HEK293 (cell line): ENCODE measurements around the gene LSMEM2.

ENCODE experiments used
- BCL11A ChIP-seq: fragments of 450-650 bp; formaldehyde crosslinking; IDR thresholded peaks from 2 replicates; pipeline ENCODE4 v1.5.1; 2016; ENCODE audit warnings: low read depth, missing biosample characterization, missing genetic modification characterization
- GLIS2 ChIP-seq: fragments of 450-650 bp; formaldehyde crosslinking; IDR thresholded peaks from 2 replicates; pipeline ENCODE4 v1.5.1; 2016; ENCODE audit warnings: missing biosample characterization, missing genetic modification characterization
- KLF7 ChIP-seq: fragments of 450-650 bp; formaldehyde crosslinking; IDR thresholded peaks from 2 replicates; pipeline ENCODE4 v1.5.1; 2016; ENCODE audit warnings: missing biosample characterization, missing genetic modification characterization, borderline replicate concordance
- KLF9 ChIP-seq: fragments of 450-650 bp; formaldehyde crosslinking; IDR thresholded peaks from 2 replicates; pipeline ENCODE4 v1.5.1; 2016; ENCODE audit warnings: missing biosample characterization, missing genetic modification characterization, low read depth
- ZBTB1 ChIP-seq: fragments of 450-650 bp; formaldehyde crosslinking; IDR thresholded peaks from 2 replicates; pipeline ENCODE4 v1.5.1; 2016; ENCODE audit warnings: missing biosample characterization, missing genetic modification characterization
- ZBTB17 ChIP-seq: fragments of 450-650 bp; formaldehyde crosslinking; IDR thresholded peaks from 2 replicates; pipeline ENCODE4 v1.5.1; 2016; ENCODE audit warnings: missing biosample characterization, missing genetic modification characterization
- ZBTB48 ChIP-seq: fragments of 450-650 bp; formaldehyde crosslinking; IDR thresholded peaks from 2 replicates; pipeline ENCODE4 v1.5.1; 2016; ENCODE audit warnings: missing biosample characterization, missing genetic modification characterization
- ZNF169 ChIP-seq: fragments of 450-650 bp; formaldehyde crosslinking; IDR thresholded peaks from 2 replicates; pipeline ENCODE4 v1.5.1; 2016; ENCODE audit warnings: missing biosample characterization, missing genetic modification characterization
- ZNF274 ChIP-seq, 2 experiments: fragments of 200-500 bp in 1 of 2; fragments of 450-650 bp in 1 of 2; sonication (Bioruptor generic) in 1 of 2; formaldehyde crosslinking in 1 of 2; IDR thresholded peaks; 2 replicates each; pipeline versions ENCODE4 v1.5.1 to v1.6.1; 2014 to 2016; ENCODE audit warnings: borderline replicate concordance in 1 of 2, inconsistent platforms in 1 of 2, low read length in 1 of 2, missing biosample characterization in 1 of 2, missing genetic modification characterization in 1 of 2
- ZNF324 ChIP-seq: fragments of 450-650 bp; formaldehyde crosslinking; IDR thresholded peaks from 2 replicates; pipeline ENCODE4 v1.5.1; 2016; ENCODE audit warnings: missing biosample characterization, missing genetic modification characterization
- ZNF391 ChIP-seq: fragments of 450-650 bp; formaldehyde crosslinking; IDR thresholded peaks from 2 replicates; pipeline ENCODE4 v1.5.1; 2016; ENCODE audit warnings: low read depth, missing biosample characterization, missing genetic modification characterization, borderline replicate concordance
- ZNF600 ChIP-seq: fragments of 450-650 bp; formaldehyde crosslinking; IDR thresholded peaks from 2 replicates; pipeline ENCODE4 v1.5.1; 2016; ENCODE audit warnings: missing biosample characterization, missing genetic modification characterization
- ZNF843 ChIP-seq: fragments of 450-650 bp; formaldehyde crosslinking; IDR thresholded peaks from 2 replicates; pipeline ENCODE4 v1.5.1; 2016; ENCODE audit warnings: missing biosample characterization, missing genetic modification characterization
- TF ChIP-seq, protein P1 (sequence below): fragments of 450-650 bp; formaldehyde crosslinking; IDR thresholded peaks from 2 replicates; pipeline ENCODE4 v1.5.1; 2016; ENCODE audit warnings: missing biosample characterization, missing genetic modification characterization
- TF ChIP-seq, protein P2 (sequence below): fragments of 450-650 bp; formaldehyde crosslinking; conservative IDR thresholded peaks from 2 replicates; pipeline ENCODE4 v1.5.1; 2016; ENCODE audit warnings: low read depth, missing biosample characterization, missing genetic modification characterization
- TF ChIP-seq, protein P3 (sequence below): fragments of 450-650 bp; IDR thresholded peaks from 2 replicates; pipeline ENCODE4 v1.5.1; 2018; ENCODE audit warnings: missing biosample characterization, missing genetic modification characterization
- TF ChIP-seq, protein P4 (sequence below): fragments of 450-650 bp; formaldehyde crosslinking; IDR thresholded peaks from 2 replicates; pipeline ENCODE4 v1.5.1; 2016; ENCODE audit warnings: missing biosample characterization, missing genetic modification characterization
- TF ChIP-seq, protein P5 (sequence below): fragments of 450-650 bp; formaldehyde crosslinking; IDR thresholded peaks from 2 replicates; pipeline ENCODE4 v1.5.1; 2017; ENCODE audit warnings: missing biosample characterization, missing genetic modification characterization
- TF ChIP-seq, protein P6 (sequence below): fragments of 450-650 bp; formaldehyde crosslinking; IDR thresholded peaks from 2 replicates; pipeline ENCODE4 v1.5.1; 2016; ENCODE audit warnings: missing biosample characterization, missing genetic modification characterization
- TF ChIP-seq, protein P7 (sequence below): fragments of 450-650 bp; formaldehyde crosslinking; IDR thresholded peaks from 2 replicates; pipeline ENCODE4 v1.5.1; 2016; ENCODE audit warnings: missing biosample characterization, missing genetic modification characterization

The LSMEM2 gene

DNA sequence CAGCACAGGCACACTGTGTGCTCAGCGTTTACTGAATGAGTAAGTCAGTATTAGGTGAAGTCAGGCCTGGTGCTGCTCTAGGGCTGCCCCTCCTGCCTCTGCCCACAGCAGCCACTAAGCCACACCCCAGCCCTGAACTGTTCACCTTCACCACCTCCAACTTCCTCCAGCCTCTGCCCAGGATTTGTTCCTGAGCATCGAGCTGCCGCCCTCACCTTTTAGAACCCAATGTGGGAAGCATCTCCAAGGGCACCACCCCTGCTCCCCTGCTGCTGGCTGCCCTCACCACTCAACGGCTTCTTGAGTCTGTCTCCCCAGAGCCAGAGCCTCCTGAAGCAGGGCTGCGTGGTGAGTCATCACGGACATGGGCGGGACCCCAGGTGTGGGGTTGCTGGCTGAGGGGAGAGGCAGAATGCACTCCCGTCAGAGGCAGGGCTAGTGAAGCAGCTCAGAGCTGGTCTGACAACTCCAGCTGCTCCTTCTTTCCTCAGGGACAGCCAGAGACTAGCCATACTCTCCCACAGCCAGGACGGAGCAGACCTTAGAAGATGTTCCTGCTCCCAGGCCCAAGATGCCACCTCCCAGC lies 37.9 kb downstream of the LSMEM2 start (continued):
- TF ChIP-seq, protein P1, sequence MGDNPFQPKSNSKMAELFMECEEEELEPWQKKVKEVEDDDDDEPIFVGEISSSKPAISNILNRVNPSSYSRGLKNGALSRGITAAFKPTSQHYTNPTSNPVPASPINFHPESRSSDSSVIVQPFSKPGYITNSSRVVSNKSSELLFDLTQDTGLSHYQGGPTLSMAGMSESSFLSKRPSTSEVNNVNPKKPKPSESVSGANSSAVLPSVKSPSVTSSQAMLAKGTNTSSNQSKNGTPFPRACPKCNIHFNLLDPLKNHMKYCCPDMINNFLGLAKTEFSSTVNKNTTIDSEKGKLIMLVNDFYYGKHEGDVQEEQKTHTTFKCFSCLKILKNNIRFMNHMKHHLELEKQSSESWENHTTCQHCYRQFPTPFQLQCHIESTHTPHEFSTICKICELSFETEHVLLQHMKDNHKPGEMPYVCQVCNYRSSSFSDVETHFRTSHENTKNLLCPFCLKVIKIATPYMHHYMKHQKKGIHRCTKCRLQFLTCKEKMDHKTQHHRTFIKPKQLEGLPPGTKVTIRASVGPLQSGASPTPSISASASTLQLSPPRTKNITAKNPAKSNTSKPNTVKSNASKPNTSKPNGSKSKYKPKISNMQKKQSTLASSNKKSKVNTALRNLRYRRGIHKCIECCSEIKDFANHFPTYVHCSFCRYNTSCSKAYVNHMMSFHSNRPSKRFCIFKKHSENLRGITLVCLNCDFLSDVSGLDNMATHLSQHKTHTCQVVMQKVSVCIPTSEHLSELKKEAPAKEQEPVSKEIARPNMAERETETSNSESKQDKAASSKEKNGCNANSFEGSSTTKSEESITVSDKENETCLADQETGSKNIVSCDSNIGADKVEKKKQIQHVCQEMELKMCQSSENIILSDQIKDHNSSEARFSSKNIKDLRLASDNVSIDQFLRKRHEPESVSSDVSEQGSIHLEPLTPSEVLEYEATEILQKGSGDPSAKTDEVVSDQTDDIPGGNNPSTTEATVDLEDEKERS = no peak
- no peak for TF ChIP-seq KLF7
- no peak for TF ChIP-seq ZNF843 (tag by site-specific recombination)
- TF ChIP-seq, protein P2, sequence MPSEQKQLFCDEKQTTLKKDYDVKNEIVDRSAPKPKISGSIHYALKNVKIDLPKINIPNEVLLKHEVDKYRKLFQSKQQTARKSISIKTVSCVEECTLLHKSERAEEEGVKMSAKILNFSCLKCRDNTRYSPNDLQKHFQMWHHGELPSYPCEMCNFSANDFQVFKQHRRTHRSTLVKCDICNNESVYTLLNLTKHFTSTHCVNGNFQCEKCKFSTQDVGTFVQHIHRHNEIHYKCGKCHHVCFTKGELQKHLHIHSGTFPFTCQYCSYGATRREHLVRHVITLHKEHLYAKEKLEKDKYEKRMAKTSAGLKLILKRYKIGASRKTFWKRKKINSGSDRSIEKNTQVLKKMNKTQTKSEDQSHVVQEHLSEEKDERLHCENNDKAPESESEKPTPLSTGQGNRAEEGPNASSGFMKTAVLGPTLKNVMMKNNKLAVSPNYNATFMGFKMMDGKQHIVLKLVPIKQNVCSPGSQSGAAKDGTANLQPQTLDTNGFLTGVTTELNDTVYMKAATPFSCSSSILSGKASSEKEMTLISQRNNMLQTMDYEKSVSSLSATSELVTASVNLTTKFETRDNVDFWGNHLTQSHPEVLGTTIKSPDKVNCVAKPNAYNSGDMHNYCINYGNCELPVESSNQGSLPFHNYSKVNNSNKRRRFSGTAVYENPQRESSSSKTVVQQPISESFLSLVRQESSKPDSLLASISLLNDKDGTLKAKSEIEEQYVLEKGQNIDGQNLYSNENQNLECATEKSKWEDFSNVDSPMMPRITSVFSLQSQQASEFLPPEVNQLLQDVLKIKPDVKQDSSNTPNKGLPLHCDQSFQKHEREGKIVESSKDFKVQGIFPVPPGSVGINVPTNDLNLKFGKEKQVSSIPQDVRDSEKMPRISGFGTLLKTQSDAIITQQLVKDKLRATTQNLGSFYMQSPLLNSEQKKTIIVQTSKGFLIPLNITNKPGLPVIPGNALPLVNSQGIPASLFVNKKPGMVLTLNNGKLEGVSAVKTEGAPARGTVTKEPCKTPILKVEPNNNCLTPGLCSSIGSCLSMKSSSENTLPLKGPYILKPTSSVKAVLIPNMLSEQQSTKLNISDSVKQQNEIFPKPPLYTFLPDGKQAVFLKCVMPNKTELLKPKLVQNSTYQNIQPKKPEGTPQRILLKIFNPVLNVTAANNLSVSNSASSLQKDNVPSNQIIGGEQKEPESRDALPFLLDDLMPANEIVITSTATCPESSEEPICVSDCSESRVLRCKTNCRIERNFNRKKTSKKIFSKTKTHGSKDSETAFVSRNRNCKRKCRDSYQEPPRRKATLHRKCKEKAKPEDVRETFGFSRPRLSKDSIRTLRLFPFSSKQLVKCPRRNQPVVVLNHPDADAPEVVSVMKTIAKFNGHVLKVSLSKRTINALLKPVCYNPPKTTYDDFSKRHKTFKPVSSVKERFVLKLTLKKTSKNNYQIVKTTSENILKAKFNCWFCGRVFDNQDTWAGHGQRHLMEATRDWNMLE (tag by site-specific recombination) = no peak
- TF ChIP-seq ZBTB48 (tag by site-specific recombination) = no peak; the same call in 1 of the 2 replicates
- TF ChIP-seq ZBTB17 (tag by site-specific recombination) = peak; percentile 76
- TF ChIP-seq, protein P3, sequence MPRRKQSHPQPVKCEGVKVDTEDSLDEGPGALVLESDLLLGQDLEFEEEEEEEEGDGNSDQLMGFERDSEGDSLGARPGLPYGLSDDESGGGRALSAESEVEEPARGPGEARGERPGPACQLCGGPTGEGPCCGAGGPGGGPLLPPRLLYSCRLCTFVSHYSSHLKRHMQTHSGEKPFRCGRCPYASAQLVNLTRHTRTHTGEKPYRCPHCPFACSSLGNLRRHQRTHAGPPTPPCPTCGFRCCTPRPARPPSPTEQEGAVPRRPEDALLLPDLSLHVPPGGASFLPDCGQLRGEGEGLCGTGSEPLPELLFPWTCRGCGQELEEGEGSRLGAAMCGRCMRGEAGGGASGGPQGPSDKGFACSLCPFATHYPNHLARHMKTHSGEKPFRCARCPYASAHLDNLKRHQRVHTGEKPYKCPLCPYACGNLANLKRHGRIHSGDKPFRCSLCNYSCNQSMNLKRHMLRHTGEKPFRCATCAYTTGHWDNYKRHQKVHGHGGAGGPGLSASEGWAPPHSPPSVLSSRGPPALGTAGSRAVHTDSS (tag by site-specific recombination) = no peak
- TF ChIP-seq, protein P4, sequence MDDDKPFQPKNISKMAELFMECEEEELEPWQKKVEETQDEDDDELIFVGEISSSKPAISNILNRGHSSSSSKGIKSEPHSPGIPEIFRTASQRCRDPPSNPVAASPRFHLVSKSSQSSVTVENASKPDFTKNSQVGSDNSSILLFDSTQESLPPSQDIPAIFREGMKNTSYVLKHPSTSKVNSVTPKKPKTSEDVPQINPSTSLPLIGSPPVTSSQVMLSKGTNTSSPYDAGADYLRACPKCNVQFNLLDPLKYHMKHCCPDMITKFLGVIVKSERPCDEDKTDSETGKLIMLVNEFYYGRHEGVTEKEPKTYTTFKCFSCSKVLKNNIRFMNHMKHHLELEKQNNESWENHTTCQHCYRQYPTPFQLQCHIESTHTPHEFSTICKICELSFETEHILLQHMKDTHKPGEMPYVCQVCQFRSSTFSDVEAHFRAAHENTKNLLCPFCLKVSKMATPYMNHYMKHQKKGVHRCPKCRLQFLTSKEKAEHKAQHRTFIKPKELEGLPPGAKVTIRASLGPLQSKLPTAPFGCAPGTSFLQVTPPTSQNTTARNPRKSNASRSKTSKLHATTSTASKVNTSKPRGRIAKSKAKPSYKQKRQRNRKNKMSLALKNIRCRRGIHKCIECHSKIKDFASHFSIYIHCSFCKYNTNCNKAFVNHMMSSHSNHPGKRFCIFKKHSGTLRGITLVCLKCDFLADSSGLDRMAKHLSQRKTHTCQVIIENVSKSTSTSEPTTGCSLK (tag by site-specific recombination) = no peak
- peak; percentile 70 for TF ChIP-seq KLF9
- TF ChIP-seq, protein P5, sequence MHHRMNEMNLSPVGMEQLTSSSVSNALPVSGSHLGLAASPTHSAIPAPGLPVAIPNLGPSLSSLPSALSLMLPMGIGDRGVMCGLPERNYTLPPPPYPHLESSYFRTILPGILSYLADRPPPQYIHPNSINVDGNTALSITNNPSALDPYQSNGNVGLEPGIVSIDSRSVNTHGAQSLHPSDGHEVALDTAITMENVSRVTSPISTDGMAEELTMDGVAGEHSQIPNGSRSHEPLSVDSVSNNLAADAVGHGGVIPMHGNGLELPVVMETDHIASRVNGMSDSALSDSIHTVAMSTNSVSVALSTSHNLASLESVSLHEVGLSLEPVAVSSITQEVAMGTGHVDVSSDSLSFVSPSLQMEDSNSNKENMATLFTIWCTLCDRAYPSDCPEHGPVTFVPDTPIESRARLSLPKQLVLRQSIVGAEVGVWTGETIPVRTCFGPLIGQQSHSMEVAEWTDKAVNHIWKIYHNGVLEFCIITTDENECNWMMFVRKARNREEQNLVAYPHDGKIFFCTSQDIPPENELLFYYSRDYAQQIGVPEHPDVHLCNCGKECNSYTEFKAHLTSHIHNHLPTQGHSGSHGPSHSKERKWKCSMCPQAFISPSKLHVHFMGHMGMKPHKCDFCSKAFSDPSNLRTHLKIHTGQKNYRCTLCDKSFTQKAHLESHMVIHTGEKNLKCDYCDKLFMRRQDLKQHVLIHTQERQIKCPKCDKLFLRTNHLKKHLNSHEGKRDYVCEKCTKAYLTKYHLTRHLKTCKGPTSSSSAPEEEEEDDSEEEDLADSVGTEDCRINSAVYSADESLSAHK = no peak
- TF ChIP-seq ZBTB1 = no peak
- TF ChIP-seq ZNF274 (IDR thresholded peaks at IDR 0.05; ENCODE audit: low read length) = no peak
- no peak for TF ChIP-seq ZNF274 (tag by site-specific recombination; IDR thresholded peaks at IDR 0.05; ENCODE audit: borderline replicate concordance)
- TF ChIP-seq ZNF324 = no peak; the same call in 1 of the 2 replicates
- TF ChIP-seq, protein P6, sequence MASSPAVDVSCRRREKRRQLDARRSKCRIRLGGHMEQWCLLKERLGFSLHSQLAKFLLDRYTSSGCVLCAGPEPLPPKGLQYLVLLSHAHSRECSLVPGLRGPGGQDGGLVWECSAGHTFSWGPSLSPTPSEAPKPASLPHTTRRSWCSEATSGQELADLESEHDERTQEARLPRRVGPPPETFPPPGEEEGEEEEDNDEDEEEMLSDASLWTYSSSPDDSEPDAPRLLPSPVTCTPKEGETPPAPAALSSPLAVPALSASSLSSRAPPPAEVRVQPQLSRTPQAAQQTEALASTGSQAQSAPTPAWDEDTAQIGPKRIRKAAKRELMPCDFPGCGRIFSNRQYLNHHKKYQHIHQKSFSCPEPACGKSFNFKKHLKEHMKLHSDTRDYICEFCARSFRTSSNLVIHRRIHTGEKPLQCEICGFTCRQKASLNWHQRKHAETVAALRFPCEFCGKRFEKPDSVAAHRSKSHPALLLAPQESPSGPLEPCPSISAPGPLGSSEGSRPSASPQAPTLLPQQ (tag by site-specific recombination) = peak; percentile 27; the same call in 1 of the 2 replicates
- TF ChIP-seq BCL11A (tag by site-specific recombination) = no peak
- 0 out of 2 replicates have a peak, but pooled peaks have one; percentile 18 for TF ChIP-seq ZNF391 (tag by site-specific recombination)
- TF ChIP-seq ZNF169 = no peak
- peak; percentile 72 for TF ChIP-seq ZNF600
- TF ChIP-seq GLIS2 (tag by site-specific recombination) = peak; percentile 61; the same call in 1 of the 2 replicates
- TF ChIP-seq, protein P7, sequence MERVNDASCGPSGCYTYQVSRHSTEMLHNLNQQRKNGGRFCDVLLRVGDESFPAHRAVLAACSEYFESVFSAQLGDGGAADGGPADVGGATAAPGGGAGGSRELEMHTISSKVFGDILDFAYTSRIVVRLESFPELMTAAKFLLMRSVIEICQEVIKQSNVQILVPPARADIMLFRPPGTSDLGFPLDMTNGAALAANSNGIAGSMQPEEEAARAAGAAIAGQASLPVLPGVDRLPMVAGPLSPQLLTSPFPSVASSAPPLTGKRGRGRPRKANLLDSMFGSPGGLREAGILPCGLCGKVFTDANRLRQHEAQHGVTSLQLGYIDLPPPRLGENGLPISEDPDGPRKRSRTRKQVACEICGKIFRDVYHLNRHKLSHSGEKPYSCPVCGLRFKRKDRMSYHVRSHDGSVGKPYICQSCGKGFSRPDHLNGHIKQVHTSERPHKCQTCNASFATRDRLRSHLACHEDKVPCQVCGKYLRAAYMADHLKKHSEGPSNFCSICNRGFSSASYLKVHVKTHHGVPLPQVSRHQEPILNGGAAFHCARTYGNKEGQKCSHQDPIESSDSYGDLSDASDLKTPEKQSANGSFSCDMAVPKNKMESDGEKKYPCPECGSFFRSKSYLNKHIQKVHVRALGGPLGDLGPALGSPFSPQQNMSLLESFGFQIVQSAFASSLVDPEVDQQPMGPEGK (tag by site-specific recombination) = peak; percentile 85
